ENCODE measurements around the gene IBA57.
"Not testable (repeated sequence)": the region's sequence is repeated elsewhere in the genome, so short reads cannot be mapped to it uniquely, and the experiment has no call there.

Gene IBA57

GRCh38 chr1:228226141-228226874 lies 60.7 kb downstream of the IBA57 start:
- no peak for DNase-seq (ENCODE audit: low read depth in 3 of 3)

GRCh38 chr1:228226956-228227791 lies 61.6 kb downstream of the IBA57 start:
- DNase-seq (ENCODE audit: low read depth in 3 of 3) = no peak

- DNase-seq (ENCODE audit: low read depth in 3 of 3) = not testable (repeated sequence)
These were observed 62.5 kb downstream of the IBA57 start for GRCh38 chr1:228228147-228228546.

- DNase-seq (ENCODE audit: low read depth in 3 of 3) = no peak
These were observed 63.0 kb downstream of the IBA57 start for GRCh38 chr1:228228601-228229074.

GRCh38 chr1:228231189-228231588 lies 65.6 kb downstream of the IBA57 start:
- DNase-seq (ENCODE audit: low read depth in 3 of 3) = no peak

Measured in stimulated activated CD4-positive, alpha-beta T cell treated with anti-CD3 and anti-CD28 coated beads, TNF-alpha, amount 100 ng/mL, for 24 hours (primary cell).